ENCODE measurements around the gene OR7A10.

The OR7A10 gene
- total RNA-seq: 0 reads per million in 2 donors

DNA sequence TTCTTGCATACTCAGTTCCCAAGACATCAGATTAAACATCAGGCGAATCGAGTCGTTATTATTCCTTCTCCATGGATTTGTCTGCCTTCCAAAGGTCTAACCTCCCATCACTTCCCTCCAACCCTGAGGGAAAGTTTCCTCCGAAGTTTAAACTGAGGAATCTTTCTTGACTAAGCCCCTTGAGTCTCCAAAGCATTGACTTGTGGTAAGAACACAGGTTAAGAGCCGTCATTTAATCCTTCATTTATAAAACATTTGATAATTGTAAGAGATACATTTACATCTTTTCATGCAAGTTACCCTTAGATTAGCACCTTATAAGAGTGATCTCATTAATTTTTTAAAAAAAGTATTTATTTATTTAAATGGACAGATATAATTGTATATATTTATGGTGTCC lies at the start of gene OR7A10:
TSS of gene OR7A10 (minus strand) at position 101 of the 400 bp plus-strand sequence. CDS start 7,045 bp downstream, outside the sequence.
- DNase-seq: no peak

- no peak for DNase-seq
These were observed 42.1 kb upstream of the OR7A10 start for GRCh38 chr19:14890643-14891379.

- no peak for DNase-seq
These were observed 41.4 kb upstream of the OR7A10 start for GRCh38 chr19:14889994-14890642.

DNA sequence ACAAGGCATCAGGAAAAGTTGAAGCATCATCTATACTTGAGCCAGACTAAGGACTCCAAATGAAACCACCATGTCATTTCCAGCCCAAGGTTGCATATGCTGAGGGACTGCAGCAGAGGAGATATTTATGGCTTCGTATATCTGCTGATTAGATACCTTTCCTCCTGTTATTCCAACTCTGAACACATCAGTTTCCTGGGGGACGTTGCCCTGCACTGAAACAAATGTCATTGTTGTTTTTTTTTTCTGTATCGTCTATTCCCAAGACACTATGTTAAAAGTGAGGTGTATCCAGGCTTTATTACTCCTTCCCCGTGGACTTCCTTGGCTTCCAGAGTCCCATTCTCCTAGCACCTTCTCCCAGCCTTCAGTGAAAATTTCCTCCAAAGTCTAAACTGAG lies 37.3 kb upstream of the OR7A10 start, which contains the start of gene OR7A17:
TSS of gene OR7A17 (minus strand) at position 101 of the 400 bp plus-strand sequence. CDS start 4,777 bp downstream, outside the sequence.
- DNase-seq: no peak

DNA sequence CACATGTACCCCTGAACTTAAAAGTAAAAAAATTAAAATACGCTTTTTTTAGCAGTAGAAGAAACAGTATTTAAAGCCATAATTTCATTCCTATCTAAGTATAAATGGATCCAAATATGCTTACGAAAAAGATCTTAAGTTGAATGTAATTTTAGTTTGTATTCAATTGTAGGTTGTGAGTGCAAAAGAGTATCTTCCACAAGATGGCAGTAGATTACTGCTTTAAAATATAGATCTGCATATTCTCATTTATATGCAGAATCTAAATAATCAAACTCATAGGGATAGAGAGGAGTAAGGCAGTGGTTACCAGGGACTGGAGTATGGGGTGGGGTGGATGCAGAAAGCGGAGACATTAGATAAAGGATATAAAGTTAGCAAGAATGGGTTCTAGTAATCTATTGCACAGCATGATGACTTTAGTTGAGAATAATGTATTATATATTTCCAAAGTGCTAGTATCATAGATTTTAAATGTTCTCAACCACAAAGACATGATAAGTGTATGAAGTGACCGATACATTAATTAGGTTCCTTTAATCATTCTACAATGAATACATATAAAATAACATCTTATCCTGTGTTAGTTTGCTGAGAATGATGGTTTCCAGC lies 23.0 kb upstream of the OR7A10 start:
- no peak for DNase-seq

- no peak for DNase-seq
These were observed 19.8 kb upstream of the OR7A10 start for GRCh38 chr19:14868497-14868896.

DNA sequence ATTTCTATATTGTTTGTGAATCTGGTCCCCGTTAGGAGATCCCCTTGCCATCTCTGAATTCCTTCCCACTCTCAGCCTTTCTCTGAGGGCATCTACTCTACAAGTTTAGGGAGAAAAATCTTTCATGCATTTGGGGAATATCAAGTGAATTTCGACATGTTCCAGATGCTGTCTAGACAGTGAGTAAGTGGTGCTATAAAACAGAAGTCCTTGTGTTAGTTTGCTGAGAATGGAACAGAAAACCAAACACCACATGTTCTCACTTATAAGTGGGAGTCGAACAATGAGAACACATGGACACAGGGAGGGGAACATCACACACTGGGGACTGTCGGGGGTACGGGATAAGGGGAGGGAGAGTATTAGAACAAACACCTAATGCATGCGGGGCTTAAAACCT lies 5.1 kb downstream of the OR7A10 start:
- no peak for DNase-seq

DNA sequence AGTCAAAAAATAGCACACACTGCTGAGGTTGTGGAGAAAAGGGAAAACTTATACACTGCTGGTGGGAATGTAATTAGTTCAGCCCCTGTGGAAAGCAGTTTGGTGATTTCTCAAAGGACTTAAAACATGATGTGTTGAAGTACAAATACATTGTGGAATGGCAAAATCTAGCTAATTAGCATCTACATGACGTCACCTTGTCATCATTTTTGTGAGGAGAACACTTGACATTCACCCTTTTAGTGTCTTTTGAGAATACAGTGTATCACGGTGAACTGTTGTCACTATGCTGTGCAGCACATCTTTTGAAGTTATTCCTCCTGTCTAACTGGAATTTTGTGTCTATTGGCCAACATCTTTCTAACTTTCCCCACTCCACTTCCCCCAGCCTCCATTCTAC lies 5.6 kb downstream of the OR7A10 start:
- no peak for DNase-seq

GRCh38 chr19:14840206-14840605 lies 8.5 kb downstream of the OR7A10 start:
- no peak for DNase-seq

- no peak for DNase-seq
These were observed 11.3 kb downstream of the OR7A10 start for GRCh38 chr19:14837391-14837790.

GRCh38 chr19:14835011-14835410 lies 13.7 kb downstream of the OR7A10 start, which contains the start of the genes OR7A5 and OR7C1:
Gene OR7A5 (minus strand): TSS chr19:14835185. CDS start chr19:14828241, 6,944 bp downstream.
Gene OR7C1 (minus strand): TSS chr19:14835185. CDS start chr19:14800136, 35,049 bp downstream.
- DNase-seq: no peak

DNA sequence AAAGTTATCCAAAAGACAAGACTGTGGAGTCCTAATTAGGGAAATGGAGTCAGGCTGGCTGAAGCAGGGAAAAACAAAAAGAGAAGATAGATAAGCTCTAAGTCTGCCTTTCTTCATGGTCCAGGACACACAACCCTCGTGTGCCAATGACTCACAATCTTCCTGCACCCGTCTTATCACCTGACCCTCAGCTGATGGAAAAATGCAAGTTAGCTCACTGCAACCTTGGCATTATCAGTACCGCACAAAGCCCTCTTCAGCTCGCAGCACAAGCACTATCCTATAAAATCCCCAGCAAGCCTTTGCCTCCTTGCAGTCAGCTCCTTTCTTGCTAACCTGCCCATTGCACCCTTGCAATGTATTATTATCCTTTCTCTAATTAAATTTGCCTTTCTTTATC lies 18.0 kb downstream of the OR7A10 start:
- no peak for DNase-seq

- no peak for DNase-seq
These were observed 22.7 kb downstream of the OR7A10 start for GRCh38 chr19:14826006-14826405.

DNA sequence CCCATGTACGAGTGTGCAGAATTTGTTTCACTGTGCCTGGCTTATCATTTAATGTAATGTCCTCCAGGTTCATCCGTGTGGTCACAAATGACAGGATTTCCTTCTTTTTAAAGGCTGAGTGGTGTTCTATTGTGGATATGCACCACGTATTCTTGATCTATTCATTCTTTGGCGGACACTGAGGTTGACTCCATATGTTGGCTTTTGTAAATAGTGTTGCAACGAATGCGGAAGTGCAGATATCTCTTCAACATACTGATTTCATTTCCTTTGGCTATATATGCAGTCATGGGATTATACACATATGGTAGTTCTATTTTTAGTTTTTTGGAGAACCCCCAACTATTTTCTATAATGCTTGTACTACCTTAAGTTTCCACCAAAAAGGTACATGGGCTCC lies 26.8 kb downstream of the OR7A10 start:
- no peak for DNase-seq

GRCh38 chr19:14818588-14818987 lies 30.1 kb downstream of the OR7A10 start:
- DNase-seq: no peak

DNA sequence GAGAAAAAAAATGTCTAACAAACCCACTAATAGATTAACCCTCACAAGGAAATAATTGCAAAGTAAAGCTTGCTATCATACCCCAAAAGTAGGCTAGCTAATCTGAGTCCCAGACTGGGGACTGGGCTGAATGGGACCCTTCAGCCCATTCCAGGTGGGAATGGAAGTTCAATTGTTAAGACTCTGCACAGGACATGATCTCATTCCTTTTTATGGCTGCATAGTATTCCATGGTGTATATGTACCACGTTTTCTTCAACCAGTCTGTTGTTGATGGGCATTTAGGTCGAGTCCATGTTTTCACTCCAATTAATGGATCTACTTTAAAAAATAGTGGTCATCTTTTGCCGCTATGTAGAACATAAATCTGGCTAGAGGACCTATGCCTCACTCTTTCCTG lies 31.7 kb downstream of the OR7A10 start:
- no peak for DNase-seq

DNA sequence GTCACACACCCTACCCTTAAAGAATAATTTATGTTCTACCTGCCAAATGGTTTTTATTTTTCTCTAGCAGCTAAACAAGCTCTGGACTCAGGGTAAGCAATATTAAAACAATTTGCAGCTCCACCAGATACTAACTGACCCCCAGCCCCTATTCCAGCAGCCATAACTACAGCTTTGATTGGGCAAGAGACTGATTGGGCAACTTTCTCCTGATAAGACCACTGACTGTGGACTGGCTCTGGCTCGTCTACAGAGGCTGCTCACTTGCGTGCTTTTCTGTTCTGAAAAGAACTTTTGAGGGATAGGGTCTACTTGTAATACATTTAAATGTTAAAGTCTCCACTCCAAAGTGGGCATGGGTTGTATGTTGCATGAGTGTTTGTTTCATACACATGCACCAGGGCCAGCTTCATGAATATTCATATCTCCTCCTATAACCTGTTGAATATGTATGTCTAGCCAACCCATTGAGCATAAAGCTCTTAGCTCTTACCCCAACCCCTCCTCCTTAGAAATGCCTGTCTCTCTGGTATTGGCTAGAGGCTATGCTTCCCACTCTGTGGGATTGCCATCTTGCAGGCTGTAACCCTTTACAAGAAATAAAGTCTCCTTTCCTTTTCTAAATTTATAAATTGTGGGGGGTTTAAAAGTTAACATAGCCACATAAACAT lies 33.6 kb downstream of the OR7A10 start:
- DNase-seq: no peak

DNA sequence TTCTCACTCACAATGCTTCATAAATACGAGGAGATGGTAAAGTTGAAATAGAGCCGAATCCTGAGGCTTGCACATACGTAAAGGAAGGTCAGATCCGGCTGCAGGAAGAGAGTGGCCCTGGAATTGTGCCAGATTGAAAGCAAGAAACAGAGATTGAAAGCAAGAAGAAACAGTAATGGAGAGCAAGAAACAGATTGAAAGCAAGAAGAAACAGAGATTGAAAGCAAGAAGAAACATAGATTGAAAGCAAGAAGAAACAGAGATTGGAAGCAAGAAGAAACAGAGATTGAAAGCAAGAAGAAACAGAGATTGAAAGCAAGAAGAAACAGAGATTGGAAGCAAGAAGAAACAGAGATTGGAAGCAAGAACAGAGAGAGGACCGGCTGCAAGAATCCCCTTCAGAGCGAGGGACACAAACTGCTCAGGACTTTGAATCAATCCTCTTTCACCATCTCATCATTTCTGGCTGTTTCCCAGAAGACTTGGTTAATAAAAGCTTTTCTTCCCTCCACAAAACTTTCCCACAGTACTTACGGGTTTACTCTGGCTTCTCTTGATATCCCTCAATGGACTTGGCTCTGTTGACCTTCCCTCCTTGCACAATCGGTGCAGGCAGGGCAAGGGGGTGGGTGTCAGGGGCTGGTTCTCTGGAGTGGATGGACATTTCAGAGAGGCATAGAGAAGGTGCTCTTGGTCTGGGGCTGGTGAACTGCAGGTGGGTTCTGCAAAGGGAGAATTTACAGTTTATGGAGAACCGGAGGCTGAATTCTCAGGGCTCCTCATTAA lies 39.3 kb downstream of the OR7A10 start:
- no peak for DNase-seq

GRCh38 chr19:14804765-14805164 lies 44.0 kb downstream of the OR7A10 start:
- DNase-seq: no peak

GRCh38 chr19:14798760-14799159 lies 50.0 kb downstream of the OR7A10 start:
- no peak for DNase-seq

DNA sequence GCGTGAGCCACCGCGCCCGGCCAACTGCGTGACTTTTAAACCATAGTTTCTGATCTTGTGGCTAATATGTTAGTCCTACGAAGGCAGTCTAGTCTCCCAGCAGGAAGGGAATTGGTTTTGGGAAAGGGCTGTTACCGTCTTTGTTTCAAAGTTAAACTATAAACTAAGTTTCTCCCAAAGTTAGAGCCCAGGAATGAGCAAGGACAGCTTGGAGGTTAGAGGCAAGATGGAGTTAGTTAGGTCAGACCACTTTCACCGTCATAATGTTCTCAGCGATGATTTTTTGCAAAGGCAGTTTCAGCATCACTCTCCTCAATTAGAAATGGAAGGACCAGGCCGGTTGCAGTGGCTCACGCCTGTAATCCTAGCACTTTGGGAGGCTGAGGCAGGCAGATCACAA lies 52.7 kb downstream of the OR7A10 start:
- no peak for DNase-seq

GRCh38 chr19:14795078-14795721 lies 53.5 kb downstream of the OR7A10 start:
- no peak for DNase-seq

Measured in T-helper 2 cell (primary cell).